OCI-LY3 (cell line): Measurements from ENCODE around the gene MAD1L1.

Experiments
- EZH2phosphoT487 ChIP-seq: fragments of 200-600 bp; shearing (Covaris generic); IDR thresholded peaks from 2 replicates; pipeline ENCODE4 v1.6.1; 2018; ENCODE audit warnings: antibody characterized with exemption, mixed run types, low read depth
- TF ChIP-seq, protein P1 (sequence below): fragments of 200-600, 300-600 bp; sonication (generic); IDR thresholded peaks from 2 replicates; pipeline ENCODE4 v1.5.1; 2014; ENCODE audit warnings: antibody characterized with exemption, low read length, low read depth

DNA sequence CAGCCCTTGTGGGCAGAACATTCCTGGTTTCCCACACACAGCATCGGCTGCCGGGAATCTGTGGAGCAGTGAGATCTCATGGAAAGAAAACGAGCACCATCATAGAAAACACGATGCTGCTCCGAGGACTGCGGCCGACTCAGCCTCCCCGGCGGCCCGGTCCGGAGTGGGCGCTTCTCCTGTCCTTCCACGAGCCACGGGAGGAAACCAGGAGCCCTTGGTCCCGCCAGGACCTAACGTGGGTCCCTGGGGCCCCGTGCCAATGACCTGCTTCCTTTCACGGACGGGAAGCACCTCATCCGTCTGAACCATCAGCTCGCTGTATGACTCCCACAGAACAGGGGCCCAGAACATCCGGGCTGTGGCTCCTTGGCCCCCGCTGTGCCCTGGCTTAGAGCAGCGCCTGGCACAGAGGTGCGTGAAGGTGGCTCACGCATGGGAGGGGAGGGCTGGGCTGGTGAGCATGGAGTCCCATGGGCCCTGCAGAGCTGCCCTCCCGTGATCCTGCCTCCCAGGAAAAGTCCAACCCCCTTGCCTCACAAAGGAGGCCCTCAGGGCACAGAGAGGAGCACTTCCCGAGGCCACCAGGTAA is 280.5 kb downstream of the MAD1L1 start:
- TF ChIP-seq, protein P1, sequence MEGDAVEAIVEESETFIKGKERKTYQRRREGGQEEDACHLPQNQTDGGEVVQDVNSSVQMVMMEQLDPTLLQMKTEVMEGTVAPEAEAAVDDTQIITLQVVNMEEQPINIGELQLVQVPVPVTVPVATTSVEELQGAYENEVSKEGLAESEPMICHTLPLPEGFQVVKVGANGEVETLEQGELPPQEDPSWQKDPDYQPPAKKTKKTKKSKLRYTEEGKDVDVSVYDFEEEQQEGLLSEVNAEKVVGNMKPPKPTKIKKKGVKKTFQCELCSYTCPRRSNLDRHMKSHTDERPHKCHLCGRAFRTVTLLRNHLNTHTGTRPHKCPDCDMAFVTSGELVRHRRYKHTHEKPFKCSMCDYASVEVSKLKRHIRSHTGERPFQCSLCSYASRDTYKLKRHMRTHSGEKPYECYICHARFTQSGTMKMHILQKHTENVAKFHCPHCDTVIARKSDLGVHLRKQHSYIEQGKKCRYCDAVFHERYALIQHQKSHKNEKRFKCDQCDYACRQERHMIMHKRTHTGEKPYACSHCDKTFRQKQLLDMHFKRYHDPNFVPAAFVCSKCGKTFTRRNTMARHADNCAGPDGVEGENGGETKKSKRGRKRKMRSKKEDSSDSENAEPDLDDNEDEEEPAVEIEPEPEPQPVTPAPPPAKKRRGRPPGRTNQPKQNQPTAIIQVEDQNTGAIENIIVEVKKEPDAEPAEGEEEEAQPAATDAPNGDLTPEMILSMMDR = no peak
- TF ChIP-seq EZH2phosphoT487 = no peak
